Stimulated activated CD4-positive, alpha-beta T cell treated with anti-CD3 and anti-CD28 coated beads, TNF-alpha, amount 100 ng/mL, for 4 hours (primary cell): ENCODE data around the gene ATG5.
A peak's percentile ranks its signal among the peaks of the same experiment; 100 is the strongest.

Source experiments
- DNase-seq, 3 experiments: peaks; one replicate each; pipeline ENCODE4 v3.0.0-alpha.2; 2020; ENCODE audit warnings: low read depth in 3 of 3

Gene ATG5

GRCh38 chr6:106181664-106182418 lies 143.7 kb downstream of the ATG5 start:
- no peak for DNase-seq

DNA sequence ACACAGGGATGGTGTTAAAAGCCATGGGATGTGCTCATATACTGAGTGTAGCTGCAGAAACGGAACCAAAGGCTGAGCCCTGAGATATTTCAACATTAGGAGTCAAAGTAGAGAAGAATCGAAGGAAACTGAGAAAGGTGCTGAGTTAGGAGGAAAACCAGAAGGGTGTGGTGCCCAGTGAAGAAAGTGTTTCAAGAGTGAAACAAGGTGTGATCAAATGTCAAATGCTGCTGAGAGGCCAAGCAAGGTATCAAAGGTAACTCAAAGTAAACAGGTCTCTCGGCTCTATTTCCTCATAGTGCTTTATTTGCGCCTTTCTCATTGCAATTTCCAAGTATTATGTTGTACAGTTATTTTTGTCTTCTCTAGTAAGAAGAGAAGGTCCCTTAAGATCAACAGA lies 145.4 kb downstream of the ATG5 start:
- no peak for DNase-seq

- no peak for DNase-seq
Measured at GRCh38 chr6:106178900-106179299, 146.7 kb downstream of the ATG5 start.

DNA sequence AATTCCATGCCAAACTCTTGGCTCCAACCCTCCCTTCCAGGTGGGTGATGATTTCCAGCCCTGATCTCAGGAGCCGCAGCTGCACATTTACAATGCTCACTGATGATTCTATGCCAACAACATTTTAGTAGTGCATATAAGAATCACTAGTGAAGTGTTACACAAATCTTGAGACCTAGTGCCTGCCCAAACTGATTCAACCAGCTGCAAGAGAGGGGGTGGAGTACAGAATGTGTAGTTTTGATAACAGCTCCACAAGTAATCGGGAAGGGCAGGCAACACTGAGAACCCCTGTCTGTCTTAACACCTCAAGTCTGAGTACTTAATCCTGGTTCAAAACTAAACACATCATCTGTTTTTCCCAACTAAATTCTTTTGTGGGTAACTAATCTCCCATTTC lies 147.8 kb downstream of the ATG5 start:
- no peak for DNase-seq

GRCh38 chr6:106173124-106173879 lies 152.3 kb downstream of the ATG5 start:
- no peak for DNase-seq

DNA sequence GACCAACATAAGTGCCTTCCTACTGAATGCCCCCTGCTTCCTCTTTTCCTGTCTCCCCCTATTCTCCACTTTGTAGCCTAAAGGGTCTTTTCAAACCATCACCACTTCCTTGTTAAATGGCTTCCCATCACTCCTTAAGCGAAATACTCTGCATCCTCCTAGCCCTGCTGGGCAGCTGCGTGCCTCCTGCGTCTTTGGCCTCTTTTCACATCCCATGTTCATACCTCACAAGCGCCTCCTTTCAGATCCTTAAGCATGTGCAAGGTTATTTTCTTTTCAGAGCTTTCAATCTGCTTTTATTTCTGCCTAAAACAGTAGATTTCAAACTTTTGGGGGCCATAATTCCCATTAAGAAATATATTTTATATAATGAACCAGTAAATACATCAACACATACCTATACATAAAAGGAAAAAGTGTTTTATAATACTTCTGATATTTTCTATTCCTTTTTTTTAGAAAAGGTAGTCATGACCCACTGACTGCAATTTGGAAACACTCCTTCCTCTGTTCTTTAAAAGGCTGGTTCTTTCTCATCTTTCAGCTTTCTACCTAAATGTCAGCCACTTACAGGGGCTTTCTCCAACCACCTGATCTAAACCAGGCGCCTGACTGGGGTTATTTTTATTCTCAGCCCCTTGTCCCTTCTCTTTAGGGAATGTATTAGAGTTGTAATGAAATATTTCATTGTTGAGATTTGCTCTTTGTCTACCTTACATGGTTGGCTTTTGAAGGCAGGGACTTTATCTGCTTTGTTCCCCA lies 155.3 kb downstream of the ATG5 start:
- no peak for DNase-seq

GRCh38 chr6:106169517-106169916 lies 156.0 kb downstream of the ATG5 start:
- DNase-seq: no peak

DNA sequence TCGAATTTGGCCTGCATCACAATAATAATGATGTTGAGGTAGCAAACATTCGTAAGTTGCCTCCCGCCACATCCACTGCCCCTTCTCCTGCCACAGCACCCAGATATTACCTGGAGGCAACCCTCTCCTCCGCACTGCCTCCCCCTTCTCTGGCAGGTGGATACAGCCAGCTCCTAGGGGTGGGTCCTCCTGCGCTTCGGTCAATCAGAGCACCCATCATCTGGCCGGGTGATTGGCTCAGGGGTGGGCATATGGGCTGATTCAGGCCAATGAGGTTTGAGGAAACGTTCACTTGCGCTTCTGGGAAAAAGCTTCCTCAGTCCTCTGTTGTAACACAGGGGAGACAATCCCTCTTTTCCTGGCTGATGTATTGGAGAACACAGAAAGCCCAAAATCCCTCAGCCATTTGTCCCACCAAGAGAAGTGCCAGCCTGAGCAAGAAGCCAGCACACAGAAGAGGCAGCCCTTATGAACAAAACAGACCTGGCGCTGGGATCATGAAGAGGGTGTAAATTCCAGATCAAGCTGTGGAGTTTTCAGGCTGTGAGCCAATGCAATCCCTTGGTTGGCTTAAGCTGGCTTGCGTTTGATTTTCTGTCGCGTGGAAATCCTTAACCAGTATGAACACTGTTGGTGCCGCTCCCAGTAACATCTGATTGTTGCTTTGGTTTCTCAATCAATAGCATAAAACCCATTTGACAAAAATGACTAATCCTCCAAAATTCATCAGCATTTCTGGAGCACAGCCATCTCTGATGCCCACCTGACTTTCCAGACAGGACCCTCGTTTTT lies 157.3 kb downstream of the ATG5 start:
- no peak for DNase-seq

- no peak for DNase-seq
Measured at GRCh38 chr6:106167096-106167814, 158.3 kb downstream of the ATG5 start.

- DNase-seq: no peak
Measured at GRCh38 chr6:106165885-106166485, 159.6 kb downstream of the ATG5 start.

DNA sequence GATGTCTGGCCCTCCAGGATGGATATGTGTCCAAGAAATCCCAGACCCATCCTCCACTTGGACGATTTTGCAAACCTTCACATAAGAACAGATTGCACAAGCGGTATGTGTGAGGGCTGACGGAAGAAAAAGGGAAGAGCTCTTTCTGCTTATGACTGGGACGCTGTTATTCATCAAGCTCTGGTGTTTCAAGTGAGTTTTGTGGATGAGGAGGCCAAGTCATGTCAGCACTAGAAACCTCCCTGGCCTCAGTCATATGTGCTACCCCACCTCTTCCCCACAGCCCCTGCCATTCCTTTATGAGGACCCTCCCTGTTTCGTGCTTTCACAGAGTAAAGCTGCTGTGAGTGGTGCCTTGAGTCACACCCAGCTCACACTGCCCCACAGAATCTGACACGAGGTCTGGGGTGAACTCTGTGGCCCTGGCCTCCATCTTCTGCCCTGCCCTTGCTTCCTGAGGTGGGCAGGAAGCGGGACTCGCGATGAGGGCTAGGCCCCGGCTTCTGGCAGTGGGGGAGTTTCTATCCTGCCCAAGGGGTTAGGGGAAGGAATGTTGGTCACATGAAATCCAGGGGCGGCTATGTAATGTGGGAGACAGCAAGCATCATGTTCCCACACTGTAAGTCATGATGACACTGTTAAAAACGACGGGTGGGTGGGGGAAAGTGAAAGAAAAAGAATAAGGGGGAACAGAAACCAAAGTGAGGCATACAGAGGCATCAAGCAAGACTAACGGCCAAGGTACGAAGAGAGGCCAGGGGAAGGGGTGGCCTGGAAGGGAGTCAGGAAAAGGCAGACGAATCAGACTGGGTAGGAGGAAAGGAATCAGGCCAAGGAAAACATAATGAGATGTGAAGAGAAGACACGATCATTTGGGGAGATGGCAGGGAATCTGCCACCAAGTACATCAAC lies 161.3 kb downstream of the ATG5 start:
- DNase-seq: peak; percentile 22 to 33 (median 26)

DNA sequence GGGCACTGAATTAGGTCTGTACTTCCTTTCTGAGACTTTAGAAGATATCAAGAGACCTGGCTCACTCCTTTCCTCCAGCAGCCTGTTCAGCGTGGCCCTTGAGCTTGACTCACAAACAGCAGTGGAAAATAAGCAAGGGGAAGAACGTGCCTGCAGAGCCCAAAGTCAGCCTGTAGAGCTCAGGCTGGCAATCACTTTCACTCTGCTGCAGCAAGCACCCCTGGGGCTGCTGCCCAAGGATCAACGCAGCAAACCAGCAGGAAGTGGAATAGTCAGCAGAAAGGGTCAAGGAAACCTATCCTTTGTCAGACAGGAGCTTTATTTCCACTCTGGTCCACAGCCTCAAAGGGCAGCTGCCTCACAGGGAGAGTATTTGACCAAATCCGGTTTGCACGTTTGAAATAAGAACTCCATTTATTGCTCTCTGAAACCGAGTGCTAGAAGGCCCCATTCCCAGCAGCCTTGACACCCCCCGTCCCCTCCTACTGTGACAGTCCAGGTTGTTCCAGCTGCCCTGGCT lies 162.1 kb downstream of the ATG5 start:
- peak in 2 of 3 experiments; percentile 30 to 34 for DNase-seq

- no peak for DNase-seq
Measured at GRCh38 chr6:106162921-106163320, 162.6 kb downstream of the ATG5 start.

DNA sequence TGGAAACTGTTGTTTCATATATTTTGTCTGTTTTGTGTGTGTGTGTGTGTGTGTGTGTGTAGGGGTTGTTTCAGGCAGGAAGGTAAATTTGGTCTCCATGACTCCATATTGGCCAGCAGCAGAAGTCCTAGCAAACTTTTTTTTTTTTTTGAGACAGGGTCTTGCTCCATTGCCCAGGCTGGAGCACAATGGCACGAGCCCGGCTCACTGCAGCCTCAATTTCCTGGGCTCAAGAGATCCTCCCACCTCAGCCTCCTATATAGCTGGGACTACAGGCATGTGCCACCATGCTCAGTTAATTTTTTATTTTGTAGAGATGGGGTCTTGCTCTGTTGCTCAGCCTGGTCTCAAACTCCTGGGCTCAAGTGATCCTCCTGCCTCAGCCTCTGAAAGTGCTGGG lies 163.7 kb downstream of the ATG5 start:
- DNase-seq: no peak

- DNase-seq: no peak
Measured at GRCh38 chr6:106161311-106161874, 164.2 kb downstream of the ATG5 start.

DNA sequence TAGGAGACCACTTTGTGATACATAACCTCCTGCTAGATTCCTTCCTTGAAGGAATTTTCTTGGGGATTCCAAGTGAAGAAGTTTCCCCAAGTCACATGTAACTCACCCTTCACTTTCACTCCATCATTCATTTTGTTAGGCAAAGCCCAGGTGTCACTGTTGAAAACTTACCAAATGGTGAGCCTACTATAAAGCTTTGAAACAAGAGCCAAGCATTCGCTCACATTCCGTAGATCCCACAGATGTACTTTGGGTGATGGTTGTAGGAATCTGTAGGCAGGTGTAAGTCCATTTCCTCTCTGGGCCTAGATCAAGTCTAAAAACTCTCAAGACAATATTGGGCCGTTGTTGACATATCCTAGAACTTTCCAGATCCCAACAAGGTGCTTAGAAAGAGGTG lies 165.4 kb downstream of the ATG5 start:
- DNase-seq: no peak

DNA sequence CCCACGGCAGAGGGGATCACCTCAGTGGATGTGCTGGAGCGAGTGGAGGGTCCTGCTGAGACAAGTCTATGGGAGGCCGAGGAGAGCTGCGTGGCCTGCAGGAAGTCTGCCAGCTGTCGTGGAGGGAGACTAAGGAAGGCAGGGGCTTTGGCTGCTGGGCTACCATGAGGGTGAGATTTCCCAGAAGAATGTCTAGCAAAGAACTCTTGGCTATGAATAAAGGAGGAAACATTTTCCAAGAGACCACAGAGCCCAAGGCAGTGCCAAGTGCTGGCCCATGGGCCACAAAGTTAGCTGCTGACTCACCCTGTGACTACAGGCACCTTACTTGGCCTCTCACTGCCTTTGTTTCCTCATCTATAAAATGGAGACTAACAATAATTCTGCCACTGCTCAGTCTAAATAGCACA lies 166.0 kb downstream of the ATG5 start:
- no peak for DNase-seq

- no peak for DNase-seq
Measured at GRCh38 chr6:106158816-106159215, 166.7 kb downstream of the ATG5 start.

GRCh38 chr6:106156863-106157262 lies 168.7 kb downstream of the ATG5 start:
- no peak for DNase-seq
